ENCODE data around the gene ADGRA3. TPM values are rescaled to one million over a fixed set of nuclear protein-coding genes. Genes with fewer than 3 reads are reported as not detected.

ADGRA3 gene
- polyA plus RNA-seq, 1 donor from 2014 or later, result 40.5 TPM

GRCh38 chr4:22502895-22503814 is 12.7 kb downstream of the ADGRA3 start:
- no peaks in the 10 kb centered on the region for H3K9me2 ChIP-seq (ENCODE audit: insufficient read depth, low read length)
- no peak for TF ChIP-seq TAF1 (IDR thresholded peaks at IDR 0.05; ENCODE audit: low read depth)
- TF ChIP-seq, protein P1, sequence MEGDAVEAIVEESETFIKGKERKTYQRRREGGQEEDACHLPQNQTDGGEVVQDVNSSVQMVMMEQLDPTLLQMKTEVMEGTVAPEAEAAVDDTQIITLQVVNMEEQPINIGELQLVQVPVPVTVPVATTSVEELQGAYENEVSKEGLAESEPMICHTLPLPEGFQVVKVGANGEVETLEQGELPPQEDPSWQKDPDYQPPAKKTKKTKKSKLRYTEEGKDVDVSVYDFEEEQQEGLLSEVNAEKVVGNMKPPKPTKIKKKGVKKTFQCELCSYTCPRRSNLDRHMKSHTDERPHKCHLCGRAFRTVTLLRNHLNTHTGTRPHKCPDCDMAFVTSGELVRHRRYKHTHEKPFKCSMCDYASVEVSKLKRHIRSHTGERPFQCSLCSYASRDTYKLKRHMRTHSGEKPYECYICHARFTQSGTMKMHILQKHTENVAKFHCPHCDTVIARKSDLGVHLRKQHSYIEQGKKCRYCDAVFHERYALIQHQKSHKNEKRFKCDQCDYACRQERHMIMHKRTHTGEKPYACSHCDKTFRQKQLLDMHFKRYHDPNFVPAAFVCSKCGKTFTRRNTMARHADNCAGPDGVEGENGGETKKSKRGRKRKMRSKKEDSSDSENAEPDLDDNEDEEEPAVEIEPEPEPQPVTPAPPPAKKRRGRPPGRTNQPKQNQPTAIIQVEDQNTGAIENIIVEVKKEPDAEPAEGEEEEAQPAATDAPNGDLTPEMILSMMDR (IDR thresholded peaks at IDR 0.05; ENCODE audit: poor library complexity, severe bottlenecking), result no peak
- no peak for TF ChIP-seq MXI1 (conservative IDR thresholded peaks at IDR 0.05; ENCODE audit: poor library complexity, severe bottlenecking)
- no peak for TF ChIP-seq EZH2 (IDR thresholded peaks at IDR 0.05; ENCODE audit: borderline replicate concordance, insufficient read depth, low read length, poor library complexity, severe bottlenecking)
- TF ChIP-seq, protein P2, sequence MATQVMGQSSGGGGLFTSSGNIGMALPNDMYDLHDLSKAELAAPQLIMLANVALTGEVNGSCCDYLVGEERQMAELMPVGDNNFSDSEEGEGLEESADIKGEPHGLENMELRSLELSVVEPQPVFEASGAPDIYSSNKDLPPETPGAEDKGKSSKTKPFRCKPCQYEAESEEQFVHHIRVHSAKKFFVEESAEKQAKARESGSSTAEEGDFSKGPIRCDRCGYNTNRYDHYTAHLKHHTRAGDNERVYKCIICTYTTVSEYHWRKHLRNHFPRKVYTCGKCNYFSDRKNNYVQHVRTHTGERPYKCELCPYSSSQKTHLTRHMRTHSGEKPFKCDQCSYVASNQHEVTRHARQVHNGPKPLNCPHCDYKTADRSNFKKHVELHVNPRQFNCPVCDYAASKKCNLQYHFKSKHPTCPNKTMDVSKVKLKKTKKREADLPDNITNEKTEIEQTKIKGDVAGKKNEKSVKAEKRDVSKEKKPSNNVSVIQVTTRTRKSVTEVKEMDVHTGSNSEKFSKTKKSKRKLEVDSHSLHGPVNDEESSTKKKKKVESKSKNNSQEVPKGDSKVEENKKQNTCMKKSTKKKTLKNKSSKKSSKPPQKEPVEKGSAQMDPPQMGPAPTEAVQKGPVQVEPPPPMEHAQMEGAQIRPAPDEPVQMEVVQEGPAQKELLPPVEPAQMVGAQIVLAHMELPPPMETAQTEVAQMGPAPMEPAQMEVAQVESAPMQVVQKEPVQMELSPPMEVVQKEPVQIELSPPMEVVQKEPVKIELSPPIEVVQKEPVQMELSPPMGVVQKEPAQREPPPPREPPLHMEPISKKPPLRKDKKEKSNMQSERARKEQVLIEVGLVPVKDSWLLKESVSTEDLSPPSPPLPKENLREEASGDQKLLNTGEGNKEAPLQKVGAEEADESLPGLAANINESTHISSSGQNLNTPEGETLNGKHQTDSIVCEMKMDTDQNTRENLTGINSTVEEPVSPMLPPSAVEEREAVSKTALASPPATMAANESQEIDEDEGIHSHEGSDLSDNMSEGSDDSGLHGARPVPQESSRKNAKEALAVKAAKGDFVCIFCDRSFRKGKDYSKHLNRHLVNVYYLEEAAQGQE (IDR thresholded peaks at IDR 0.05; ENCODE audit: borderline replicate concordance), result no peak
- no peak for TF ChIP-seq SMC3 (conservative IDR thresholded peaks at IDR 0.05; ENCODE audit: poor library complexity)
- no peak for TF ChIP-seq EP300 (conservative IDR thresholded peaks at IDR 0.05; ENCODE audit: poor library complexity, severe bottlenecking)
- no peak for TF ChIP-seq RAD21 (conservative IDR thresholded peaks at IDR 0.05)
- TF ChIP-seq POLR2AphosphoS5 (IDR thresholded peaks at IDR 0.05), result no peak
- H3K4me2 ChIP-seq (ENCODE audit: low read length), result no peak overlapping the region
- H3K27me3 ChIP-seq (ENCODE audit: insufficient read depth, low read depth, low read length), result no peaks in the 10 kb centered on the region
- no peak overlapping the region for H3K27ac ChIP-seq (ENCODE audit: low read length)
- H3K4me3 ChIP-seq (ENCODE audit: low read length), result no peak overlapping the region
- H2AFZ ChIP-seq (ENCODE audit: low read depth, low read length), result no peak overlapping the region
- no peaks in the 10 kb centered on the region for H3K9me3 ChIP-seq (ENCODE audit: low read length)
- H3F3A ChIP-seq (ENCODE audit: insufficient read depth, low read length, poor library complexity, severe bottlenecking), result no peaks in the 10 kb centered on the region
- H4K20me1 ChIP-seq (ENCODE audit: insufficient read depth), result no peaks in the 10 kb centered on the region
- H3K36me3 ChIP-seq (ENCODE audit: insufficient read depth, low read length), result no peaks in the 10 kb centered on the region
- no peak overlapping the region for H3K9ac ChIP-seq (ENCODE audit: low read length)
- peaks cover 42% of the 10 kb centered on the region for H3K79me2 ChIP-seq (replicated peaks; ENCODE audit: insufficient read depth, low read length)

GRCh38 chr4:22501715-22502095 is 14.2 kb downstream of the ADGRA3 start:
- H3K36me3 ChIP-seq (ENCODE audit: insufficient read depth, low read length), result no peaks in the 10 kb centered on the region
- no peak overlapping the region for H3K27ac ChIP-seq (ENCODE audit: low read length)
- no peaks in the 10 kb centered on the region for H3K9me3 ChIP-seq (ENCODE audit: low read length)
- TF ChIP-seq POLR2AphosphoS5 (IDR thresholded peaks at IDR 0.05) (no peak), RAD21 (conservative IDR thresholded peaks at IDR 0.05) (no peak), EP300 (conservative IDR thresholded peaks at IDR 0.05; ENCODE audit: poor library complexity, severe bottlenecking) (no peak), TAF1 (IDR thresholded peaks at IDR 0.05; ENCODE audit: low read depth) (no peak), MXI1 (conservative IDR thresholded peaks at IDR 0.05; ENCODE audit: poor library complexity, severe bottlenecking) (no peak), SMC3 (conservative IDR thresholded peaks at IDR 0.05; ENCODE audit: poor library complexity) (no peak), EZH2 (IDR thresholded peaks at IDR 0.05; ENCODE audit: borderline replicate concordance, insufficient read depth, low read length, poor library complexity, severe bottlenecking) (no peak)
- TF ChIP-seq, protein P2 (IDR thresholded peaks at IDR 0.05; ENCODE audit: borderline replicate concordance), result no peak
- TF ChIP-seq, protein P1 (IDR thresholded peaks at IDR 0.05; ENCODE audit: poor library complexity, severe bottlenecking), result no peak
- no peak overlapping the region for H3K4me2 ChIP-seq (ENCODE audit: low read length)
- H3K9ac ChIP-seq (ENCODE audit: low read length), result no peak overlapping the region
- peaks cover 41% of the 10 kb centered on the region for H3K79me2 ChIP-seq (replicated peaks; ENCODE audit: insufficient read depth, low read length)
- no peaks in the 10 kb centered on the region for H3K9me2 ChIP-seq (ENCODE audit: insufficient read depth, low read length)
- H3K27me3 ChIP-seq (ENCODE audit: insufficient read depth, low read depth, low read length), result no peaks in the 10 kb centered on the region
- H3K4me3 ChIP-seq (ENCODE audit: low read length), result no peak overlapping the region
- H4K20me1 ChIP-seq (ENCODE audit: insufficient read depth), result no peaks in the 10 kb centered on the region
- H3F3A ChIP-seq (ENCODE audit: insufficient read depth, low read length, poor library complexity, severe bottlenecking), result no peaks in the 10 kb centered on the region
- no peak overlapping the region for H2AFZ ChIP-seq (ENCODE audit: low read depth, low read length)
